NCI-H226 (cell line): ENCODE results near the gene CARS1.

Experiments used
- DNase-seq: peaks from one replicate; pipeline ENCODE4 v3.0.0-alpha.2; 2015

The CARS1 gene

DNA sequence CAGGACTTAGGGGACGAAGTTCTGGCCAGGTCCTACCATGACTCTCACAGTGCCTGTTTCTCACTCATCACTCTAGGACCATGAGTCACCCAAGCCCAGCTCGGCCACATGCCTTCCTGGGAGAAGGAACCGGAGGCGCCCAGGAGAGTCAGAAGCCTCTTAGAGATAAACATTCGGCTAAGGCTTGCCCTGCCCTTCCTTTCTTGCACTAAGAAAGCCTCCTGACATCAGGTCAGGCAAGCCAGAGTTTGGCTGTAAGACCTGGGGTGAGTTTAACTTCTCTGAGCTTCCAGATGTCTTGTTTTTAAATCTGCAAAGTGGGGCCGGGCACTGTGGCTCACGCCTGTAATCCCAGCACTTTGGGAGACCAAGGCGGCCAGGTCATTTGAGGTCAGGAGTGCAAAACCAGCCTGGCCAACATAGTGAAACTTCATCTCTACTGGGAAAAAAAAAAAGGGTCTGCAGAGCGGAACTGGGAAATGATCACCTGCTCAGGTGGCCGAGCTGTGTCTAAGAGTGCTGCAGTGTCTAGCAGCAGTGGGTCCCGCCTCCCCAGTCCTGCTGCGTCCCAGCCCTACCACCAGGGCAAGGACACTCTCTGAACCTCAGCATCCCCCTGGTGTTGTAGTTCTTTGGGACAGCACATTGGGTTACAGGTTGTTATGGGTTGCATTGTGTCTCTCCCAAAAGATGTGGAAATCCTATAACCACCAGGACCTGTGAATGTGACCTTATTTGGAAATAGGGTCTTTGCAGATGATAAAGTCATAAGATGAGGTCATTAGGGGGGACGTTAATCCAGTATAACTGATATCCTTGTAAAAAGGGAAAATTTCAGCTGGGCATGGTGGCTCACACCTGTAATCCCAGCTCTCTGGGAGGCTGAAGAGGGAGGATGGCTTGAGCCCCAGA, 1.8 kb upstream of the CARS1 start:
- peak; percentile 93 for DNase-seq

DNA sequence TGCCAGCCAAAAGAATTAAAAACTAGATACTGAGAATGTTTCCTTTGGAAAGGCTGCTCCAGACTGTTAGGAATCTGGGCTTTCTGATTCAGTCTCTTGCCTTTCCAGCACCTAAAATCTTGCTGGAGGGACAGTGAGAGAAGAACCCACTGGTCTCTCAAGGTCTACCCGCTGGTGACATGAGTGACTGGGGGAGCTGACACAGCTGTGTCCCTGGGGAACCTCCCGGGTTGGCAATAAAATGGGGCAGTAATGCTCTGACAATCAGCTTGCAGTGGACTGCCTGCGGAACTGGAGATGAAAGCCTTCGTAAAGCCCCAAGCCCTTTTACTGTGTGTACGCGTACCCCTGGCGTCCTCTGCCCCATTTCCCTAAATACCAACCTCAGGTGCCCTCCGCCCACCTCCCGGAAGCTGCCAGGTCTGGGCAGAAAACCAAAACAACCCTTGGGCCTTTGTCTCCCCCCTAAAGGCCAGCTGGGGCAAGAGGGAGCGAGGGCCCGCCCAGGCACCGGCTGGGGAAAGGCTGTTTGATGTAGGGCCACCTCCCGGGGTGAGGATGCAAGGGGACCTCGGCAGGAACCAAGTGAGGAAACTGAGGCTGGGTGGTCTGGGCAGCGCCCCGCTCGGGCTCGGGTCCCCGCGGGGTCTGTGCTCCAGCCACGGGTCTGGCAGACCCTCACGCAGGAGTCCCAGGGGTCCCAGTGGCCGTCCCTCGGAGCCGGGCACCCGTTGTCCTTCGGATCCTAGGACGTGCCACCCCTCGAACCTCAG, 741 bp downstream of the CARS1 start:
- no peak for DNase-seq

DNA sequence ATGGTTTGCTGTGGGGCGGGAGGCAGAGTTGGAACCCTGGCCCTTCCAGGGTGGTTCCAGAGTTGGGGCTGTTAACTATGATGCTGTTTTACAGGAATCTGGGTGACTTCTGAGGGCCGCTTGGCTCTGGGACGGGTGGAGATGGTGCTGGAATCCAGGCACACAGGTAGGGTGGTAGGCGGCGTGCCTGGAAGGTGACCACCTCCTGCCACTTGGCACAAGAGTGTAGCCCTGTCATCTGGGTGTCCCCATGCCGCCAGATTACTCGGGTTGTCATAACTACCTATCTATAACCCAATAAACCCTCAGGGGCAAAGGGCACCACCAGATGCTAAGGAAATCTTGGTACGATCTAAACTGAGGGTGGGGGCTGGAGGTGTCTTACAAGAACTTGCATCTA, 1.3 kb downstream of the CARS1 start:
- DNase-seq, result no peak

DNA sequence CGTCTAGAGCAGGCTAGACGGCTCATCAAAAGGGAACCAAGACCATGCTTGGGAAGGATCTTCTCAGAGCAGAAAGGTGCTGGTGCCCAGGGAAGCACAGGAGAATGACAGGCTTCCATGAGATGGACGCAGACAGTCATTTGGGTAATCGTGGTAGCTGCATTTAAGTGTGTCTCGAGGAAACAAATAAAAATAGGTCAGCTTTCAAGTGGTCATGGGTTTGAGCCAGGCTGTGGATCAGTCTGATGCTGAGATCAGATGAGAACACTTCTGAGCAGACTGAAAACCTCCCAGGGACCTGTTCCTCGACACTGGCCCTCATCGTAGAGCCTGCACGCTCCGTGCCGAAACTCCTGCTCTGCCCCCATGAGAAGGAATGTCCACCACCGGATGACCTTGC, 4.7 kb downstream of the CARS1 start:
- no peak for DNase-seq

DNA sequence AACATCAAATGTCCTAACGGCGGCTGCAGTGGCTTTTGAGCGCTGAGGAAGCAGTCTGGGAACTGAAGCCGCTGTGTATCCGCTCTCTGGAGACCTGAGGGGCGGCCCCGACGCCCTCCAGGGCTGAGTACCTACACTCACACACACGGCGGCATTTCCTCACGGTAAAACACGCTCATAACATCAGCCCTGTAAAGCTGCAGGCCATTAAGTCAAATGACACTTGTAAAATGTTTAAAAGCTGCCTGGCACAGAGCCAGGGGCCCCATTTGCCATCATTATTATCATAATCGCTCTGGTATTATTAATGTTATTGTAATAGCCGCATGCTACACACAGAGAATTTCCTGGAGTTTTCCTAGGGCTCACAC, 5.1 kb downstream of the CARS1 start:
- DNase-seq, result no peak

DNA sequence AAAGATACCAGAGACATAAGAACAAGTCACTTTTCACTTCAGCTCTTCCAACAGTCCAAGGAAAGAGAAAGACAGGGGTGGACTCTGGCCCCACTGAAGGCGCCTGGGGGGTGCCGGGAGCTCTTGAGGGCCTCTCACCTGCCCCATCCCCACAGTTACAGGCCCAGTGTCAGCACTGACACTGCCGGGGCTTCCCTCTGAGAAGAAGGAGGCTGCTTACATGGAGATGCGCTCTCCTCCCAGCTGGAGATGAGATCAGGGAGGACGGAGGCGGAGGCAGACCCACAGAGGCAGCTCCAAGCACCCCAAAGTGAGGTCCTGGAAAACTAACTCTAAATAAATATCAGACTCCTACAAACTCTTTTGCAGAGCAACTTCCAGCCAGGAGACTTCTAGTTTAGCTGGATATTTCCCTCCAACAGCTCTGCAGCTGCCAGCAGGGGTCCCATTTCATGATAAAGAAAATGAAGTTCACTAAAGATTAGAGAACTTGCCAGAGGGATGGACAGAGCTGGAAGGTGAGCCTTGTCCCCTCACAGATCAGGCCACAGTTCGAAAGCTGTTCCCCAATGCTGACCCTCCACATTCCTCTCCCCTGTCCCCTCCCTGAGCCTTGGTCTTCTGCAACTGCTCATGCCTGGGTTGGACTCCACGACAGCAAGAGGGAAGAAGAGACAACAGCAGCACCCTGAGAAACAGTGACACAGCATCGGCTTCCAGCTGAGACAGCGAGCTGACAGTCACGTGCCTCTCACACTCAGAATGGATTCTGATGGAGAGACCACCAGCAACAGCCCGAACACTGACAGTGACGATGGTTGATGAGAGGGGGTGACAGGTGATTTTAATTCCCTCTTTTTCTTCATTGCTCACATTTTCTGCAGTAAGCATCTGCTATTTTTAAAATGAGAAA, 5.8 kb downstream of the CARS1 start:
- DNase-seq, result no peak

DNA sequence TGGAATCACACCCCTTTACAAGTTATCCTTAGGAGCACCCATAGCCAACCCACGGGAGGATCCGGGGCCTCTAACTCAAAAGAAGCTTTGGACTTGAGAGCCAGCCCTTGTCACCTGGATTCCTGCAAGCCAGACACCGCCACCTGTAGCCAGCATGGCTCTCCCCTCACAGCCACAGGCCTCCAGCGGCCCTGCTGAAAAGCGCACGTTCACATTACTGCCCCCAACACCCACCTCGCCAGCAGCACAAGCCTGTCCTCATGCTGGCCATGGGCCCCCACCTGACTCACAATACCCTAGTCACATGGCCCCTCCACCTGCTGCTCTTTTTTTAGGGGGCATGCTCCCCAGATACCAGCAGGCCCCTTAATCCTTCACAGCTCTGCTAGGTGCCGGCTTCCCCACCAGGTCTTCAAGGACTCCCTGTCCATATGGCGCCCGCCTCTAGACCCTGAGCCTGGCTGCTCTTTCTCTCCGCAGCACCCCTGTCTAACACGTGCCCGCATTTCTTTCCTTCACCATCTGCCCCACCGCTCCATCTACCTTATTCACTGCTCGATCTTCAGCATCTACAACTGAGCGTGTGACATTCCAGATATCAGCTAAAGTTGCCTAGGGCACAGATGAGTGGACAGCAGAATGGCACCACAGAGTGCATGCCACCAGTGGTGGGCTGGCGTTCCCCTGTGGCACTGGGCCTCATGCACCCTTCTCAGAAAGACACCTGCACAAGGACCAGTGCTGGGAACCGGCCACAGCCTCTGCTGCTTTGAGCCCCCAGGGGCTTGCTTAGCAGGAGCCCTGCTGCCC, 6.6 kb downstream of the CARS1 start:
- DNase-seq, result no peak

DNA sequence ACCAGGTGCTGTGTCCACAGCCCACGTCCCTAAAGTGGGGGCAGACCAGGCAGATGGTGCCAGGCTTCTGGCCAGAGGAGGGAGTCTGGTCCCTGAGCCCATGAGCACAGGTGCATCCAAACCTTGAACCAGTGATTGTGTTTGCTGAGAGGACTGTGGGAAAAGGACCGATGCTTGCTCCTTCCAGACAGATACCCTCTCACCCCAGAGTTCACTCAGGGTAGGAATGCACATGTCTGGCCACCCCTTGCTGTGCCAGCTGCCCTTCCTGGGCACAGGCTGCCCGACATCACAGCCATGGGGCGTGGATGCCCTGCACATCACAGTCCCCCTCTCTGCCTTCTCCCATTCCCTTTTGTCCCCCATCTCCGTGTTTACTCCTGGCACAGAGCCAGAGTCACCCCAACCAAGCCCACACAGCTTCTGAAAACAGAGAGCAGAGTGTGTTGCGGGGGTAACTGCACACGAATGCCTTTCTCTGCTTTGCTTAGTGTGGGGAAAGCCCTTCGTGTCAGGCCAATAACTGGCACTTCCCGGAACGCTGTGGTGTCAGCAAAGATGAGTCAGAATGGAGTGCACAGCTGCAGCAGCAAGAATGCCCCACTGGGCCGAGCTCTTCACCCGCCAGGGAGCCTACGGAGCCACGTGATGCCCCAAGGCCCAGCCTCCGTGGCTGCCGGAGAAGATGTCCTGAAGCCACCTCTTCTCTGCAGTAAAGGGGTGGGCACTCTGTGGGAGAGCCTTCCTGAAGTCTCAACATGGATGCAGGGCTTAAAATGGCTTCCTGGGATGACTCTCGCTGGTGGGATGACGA, 7.6 kb downstream of the CARS1 start:
- peak; percentile 96 for DNase-seq

DNA sequence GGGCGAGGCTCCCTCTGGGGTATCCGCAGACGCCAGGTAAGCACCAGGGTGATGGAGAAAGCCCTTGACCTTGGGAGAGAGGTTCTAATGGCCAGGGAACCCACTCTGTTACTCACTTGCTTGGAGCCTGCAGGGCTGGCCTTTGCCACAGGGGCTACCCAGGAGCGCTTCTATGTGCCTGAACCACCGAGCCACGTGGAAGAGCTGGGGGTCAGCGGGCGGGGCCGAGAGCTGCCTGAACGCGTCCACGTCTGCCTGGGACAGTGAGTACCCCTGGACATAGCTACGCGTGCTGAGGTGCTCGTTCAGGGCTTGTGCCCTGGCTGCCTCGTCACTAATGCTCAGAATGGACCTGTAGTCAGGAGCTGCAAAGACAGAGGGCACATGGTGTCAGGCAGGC, 9.6 kb downstream of the CARS1 start:
- no peak for DNase-seq

DNA sequence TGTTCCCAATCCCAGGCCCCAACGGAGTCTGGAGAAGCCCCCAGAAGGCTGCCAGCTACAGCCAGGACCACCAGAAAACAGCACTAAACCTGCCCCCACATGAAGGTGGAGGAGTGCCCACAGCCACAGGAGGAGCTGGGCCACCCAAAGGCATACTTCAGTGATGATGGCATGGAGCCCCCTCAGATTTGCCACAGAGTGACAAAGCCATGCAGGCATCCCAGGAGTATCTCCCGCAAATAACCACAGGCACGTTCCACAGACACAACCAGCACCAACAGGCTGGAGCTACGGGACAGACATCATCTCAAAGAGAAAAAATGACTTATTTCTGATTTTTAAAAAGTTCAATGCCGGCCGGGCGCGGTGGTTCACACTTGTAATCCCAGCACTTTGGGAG, 10.6 kb downstream of the CARS1 start:
- DNase-seq, result no peak

DNA sequence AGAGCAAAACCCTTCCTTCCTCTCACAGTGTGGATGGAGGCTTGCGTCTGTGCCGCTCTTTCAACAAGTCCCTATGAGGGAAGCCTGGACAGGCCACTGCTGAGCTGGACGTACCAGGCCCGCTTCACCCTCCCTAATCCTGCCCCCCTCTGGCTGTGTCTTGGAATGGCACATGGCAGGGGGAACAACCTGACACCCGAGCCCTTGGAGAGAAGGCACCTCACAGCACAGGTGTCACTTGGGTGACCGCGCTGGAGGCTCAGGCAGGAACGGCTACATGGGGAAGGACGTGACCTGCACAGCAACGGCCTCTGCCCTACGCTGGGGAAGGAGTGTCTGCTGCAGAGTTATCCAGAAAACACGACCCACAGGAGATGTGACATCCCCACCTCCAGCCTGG, 11.0 kb downstream of the CARS1 start:
- no peak for DNase-seq

DNA sequence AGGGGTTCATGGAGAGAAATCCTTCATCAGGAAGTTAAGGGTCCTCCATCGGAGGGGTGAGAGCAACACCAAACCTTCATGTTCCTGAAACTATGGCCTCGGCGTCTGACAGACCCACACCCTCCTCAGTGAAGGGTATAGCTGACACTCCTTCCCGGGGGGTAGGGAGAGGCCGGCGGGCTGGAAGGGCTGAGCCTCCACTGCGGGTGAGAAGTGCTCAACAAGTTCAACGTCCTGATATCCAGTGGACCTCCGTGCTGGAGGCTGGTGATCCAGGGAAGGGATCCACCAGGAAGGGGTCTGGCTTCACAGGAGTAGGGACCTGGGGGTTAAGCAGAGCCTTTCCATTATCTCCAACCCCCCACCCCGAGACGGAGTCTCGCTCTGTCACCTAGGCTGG, 12.3 kb downstream of the CARS1 start:
- no peak for DNase-seq

DNA sequence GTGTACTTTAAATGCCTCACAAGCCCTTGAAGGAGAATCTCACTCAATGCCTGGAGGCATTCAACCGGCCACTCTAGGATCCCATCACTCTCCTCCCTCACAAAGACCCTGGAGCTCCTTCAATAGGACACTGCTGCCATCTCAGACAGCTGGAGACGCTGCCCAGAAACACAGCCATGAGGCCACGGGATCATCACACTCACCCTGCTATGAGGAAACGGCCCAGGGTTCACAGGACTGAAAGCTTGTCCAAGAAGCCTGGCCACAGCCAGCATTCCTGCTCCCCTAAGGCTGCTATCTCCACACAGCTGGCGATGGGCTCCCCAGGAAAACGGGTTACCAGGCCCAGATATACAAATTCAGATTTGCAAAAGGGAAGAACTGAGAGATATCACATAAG, 13.2 kb downstream of the CARS1 start:
- no peak for DNase-seq

DNA sequence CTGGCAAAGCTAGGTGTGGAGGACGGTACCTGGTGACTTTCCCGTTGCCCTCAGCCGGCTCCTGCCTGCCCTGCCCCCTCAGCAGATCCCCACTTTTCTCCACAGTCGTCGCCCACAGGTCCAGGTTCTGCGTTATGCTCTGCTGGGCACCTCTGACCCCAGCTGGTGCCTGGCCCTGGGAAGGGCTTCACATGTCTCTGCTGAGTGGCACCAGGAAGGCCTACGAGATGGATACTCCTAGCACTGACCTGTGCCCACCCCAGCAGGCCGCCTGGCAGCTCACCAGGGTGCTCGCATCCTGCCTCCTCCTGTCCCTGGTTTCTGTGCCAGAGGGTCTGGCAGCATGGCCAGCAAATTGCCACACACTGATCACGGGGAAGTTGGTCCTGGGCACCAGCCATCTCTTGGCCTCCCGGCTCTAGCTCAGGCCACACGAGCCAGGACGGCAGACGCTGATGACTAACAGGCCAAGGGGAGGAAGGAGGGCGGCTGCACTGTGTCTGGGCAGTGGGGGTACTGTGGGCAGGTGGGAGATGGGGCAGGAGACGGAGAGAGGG, 13.8 kb downstream of the CARS1 start:
- no peak for DNase-seq

DNA sequence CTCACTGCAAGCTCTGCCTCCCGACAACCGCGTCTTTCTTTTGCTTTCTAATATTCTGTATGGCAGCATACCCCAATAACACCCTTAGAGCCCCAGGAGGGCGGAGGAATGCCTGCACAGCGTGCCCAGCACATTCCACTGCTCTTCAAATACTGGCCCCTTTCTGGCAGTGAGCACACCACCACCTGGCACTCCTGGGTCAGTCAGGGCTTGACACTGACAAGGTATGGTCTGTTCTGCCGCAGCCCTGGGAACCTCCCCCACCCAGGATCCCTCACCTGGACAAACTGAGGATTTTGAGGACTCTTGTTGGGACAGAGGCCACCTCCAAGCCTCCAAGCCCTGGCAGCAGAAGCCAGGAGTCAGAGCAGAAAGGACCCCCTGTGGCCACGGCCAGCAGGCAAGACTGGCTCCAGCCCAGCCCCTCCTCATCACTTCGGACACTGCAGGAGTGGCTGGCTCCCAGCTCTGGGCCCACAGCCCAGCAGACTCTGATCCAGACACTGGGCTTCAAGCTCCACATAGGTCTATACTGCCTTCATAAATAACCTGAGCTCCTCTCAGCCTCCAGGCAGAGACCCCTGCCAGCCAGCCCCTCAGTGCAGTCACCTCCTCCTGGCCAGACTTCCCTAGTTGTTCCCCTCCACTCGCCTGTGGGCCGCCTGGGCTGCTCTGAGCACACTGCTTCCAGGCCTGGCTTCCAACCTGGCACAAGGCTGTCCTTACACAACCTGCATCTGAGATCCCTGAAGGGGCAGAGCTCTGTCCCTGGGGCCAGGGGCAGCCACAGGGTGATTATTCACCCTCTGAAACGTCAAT, 14.5 kb downstream of the CARS1 start:
- DNase-seq, result no peak

DNA sequence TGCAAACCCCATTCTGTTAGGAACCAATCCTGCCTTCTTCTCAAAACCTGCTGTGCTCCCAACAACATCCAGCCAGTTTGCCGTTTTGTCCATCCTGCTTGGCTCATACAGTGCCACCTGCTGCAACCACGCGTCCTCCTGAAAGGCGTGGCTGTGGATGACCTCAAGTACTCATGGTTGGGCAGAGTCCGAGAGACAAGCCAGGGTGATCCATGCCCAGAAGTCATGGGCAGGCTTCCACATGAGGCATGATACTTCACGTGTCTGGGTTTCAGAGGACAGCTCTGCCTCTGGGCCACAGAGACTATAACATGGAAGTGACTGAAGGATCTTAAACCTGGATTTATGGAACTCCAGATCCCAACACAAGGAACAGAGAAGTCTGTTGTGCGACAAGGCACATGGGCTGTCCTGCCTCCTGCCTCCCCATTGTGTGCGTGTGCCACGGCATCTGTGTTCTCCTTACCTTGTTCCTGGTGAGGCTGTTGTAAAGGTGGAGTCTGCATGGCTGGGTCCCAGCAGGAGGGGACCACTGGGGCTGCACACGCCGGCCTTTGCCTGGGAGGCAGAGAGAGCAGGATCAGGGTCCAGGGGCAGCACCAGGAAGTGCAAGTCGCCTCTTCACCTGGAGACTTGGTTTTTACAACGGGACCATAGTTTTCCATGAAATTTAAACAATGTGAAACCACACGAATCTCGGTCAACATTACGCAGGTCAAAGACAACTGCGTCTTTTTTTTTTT, 15.4 kb downstream of the CARS1 start:
- no peak for DNase-seq

DNA sequence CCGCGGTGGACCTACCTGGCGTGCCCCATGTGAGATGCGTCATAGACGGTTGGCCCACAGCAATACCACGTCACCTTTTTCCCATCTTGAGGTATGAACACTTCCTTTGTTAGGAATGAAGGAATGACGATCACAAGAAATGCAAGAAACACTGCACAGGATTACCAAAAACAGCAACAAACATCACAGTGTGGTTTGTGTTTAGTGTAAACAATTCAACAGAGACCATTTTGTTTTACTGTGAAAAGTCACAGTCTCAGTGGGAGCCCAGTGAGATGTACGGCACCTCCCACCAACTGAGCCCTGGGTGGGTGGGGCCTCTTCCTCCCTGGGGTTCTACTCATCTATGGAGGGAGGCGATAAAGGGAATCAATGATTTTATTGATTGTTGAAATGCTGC, 16.3 kb downstream of the CARS1 start:
- DNase-seq, result no peak

DNA sequence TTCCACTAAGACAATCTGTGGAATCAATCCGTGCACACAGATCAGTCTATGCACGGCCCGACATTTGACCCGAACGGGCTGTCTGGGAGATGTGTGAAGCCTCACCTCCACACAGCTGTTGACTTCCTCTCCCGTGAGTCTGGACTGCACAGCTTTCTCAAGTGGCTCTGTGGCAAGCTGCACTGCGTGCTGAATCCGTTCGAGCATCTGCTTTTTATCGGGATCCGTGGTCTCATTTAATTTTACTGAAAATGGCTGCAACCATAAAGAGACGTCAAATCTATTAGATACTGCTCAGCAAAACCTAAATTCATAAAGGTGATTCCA, 19.3 kb downstream of the CARS1 start:
- DNase-seq, result no peak
